Measurements from ENCODE around the gene ZNF133. TPM values are rescaled to one million over a fixed set of nuclear protein-coding genes. Genes with fewer than 3 reads are reported as not detected.
A peak's percentile ranks its signal among the peaks of the same experiment; 100 is the strongest.

The ZNF133 gene
- total and polyA plus RNA-seq, 2 experiments from 2014 or later, result 9.4 to 15.1 TPM

DNA sequence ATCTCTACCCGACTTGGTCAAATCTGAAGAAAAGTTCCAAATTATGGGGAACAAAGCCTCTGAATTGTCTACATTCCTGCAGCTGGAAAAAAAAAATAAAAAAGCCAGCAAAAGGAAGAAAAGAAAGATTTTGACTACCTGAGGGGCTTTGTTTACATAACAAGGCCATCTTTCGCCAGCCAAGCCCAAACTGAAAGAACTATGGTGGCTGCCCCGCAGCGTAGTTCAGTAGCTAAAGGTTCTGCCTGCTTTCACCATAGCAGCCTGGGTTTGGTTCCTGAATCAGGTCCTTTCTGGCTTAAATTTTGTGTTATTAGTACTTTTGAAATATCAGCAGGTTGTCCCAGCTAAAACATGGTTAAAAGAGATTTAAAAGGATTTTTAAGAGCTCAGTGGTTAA lies 35.4 kb downstream of the ZNF133 start:
- H3K27ac ChIP-seq (ENCODE audit: low read depth), result peak overlapping the region; percentile 91
- no peaks in the 10 kb centered on the region for H3K36me3 ChIP-seq (ENCODE audit: insufficient read depth)
- peaks cover 36% of the 10 kb centered on the region for H3K4me1 Mint-ChIP-seq
- peak overlapping the region; percentile 62 for H3K4me3 Mint-ChIP-seq
- H3K9me2 ChIP-seq (ENCODE audit: insufficient read depth), result no peaks in the 10 kb centered on the region
- H4K20me1 ChIP-seq (replicated peaks; ENCODE audit: insufficient read depth), result no peaks in the 10 kb centered on the region
- H3K4me2 ChIP-seq, result peak overlapping the region; percentile 71
- peaks cover 8% of the 10 kb centered on the region; the same call in 2 of the 3 replicates for H3K36me3 Mint-ChIP-seq (ENCODE audit: low read depth)
- peak overlapping the region; percentile 2; the same call in 1 of the 2 replicates for H2AFZ ChIP-seq
- peaks cover 5% of the 10 kb centered on the region for H3K27me3 Mint-ChIP-seq (ENCODE audit: insufficient read depth, low read depth, poor library complexity)
- H3K9me3 Mint-ChIP-seq, result peaks cover 12% of the 10 kb centered on the region; the same call in 2 of the 3 replicates
- H3K4me3 ChIP-seq, result peak overlapping the region; percentile 25
- H3K79me2 ChIP-seq (replicated peaks; ENCODE audit: insufficient read depth), result no peaks in the 10 kb centered on the region
- DNase-seq (ENCODE audit: low spot score) (peak; percentile 73), ATAC-seq (peak; percentile 99)
- H3F3A ChIP-seq (replicated peaks; ENCODE audit: low read depth), result no peaks in the 10 kb centered on the region
- TF ChIP-seq, protein P1, sequence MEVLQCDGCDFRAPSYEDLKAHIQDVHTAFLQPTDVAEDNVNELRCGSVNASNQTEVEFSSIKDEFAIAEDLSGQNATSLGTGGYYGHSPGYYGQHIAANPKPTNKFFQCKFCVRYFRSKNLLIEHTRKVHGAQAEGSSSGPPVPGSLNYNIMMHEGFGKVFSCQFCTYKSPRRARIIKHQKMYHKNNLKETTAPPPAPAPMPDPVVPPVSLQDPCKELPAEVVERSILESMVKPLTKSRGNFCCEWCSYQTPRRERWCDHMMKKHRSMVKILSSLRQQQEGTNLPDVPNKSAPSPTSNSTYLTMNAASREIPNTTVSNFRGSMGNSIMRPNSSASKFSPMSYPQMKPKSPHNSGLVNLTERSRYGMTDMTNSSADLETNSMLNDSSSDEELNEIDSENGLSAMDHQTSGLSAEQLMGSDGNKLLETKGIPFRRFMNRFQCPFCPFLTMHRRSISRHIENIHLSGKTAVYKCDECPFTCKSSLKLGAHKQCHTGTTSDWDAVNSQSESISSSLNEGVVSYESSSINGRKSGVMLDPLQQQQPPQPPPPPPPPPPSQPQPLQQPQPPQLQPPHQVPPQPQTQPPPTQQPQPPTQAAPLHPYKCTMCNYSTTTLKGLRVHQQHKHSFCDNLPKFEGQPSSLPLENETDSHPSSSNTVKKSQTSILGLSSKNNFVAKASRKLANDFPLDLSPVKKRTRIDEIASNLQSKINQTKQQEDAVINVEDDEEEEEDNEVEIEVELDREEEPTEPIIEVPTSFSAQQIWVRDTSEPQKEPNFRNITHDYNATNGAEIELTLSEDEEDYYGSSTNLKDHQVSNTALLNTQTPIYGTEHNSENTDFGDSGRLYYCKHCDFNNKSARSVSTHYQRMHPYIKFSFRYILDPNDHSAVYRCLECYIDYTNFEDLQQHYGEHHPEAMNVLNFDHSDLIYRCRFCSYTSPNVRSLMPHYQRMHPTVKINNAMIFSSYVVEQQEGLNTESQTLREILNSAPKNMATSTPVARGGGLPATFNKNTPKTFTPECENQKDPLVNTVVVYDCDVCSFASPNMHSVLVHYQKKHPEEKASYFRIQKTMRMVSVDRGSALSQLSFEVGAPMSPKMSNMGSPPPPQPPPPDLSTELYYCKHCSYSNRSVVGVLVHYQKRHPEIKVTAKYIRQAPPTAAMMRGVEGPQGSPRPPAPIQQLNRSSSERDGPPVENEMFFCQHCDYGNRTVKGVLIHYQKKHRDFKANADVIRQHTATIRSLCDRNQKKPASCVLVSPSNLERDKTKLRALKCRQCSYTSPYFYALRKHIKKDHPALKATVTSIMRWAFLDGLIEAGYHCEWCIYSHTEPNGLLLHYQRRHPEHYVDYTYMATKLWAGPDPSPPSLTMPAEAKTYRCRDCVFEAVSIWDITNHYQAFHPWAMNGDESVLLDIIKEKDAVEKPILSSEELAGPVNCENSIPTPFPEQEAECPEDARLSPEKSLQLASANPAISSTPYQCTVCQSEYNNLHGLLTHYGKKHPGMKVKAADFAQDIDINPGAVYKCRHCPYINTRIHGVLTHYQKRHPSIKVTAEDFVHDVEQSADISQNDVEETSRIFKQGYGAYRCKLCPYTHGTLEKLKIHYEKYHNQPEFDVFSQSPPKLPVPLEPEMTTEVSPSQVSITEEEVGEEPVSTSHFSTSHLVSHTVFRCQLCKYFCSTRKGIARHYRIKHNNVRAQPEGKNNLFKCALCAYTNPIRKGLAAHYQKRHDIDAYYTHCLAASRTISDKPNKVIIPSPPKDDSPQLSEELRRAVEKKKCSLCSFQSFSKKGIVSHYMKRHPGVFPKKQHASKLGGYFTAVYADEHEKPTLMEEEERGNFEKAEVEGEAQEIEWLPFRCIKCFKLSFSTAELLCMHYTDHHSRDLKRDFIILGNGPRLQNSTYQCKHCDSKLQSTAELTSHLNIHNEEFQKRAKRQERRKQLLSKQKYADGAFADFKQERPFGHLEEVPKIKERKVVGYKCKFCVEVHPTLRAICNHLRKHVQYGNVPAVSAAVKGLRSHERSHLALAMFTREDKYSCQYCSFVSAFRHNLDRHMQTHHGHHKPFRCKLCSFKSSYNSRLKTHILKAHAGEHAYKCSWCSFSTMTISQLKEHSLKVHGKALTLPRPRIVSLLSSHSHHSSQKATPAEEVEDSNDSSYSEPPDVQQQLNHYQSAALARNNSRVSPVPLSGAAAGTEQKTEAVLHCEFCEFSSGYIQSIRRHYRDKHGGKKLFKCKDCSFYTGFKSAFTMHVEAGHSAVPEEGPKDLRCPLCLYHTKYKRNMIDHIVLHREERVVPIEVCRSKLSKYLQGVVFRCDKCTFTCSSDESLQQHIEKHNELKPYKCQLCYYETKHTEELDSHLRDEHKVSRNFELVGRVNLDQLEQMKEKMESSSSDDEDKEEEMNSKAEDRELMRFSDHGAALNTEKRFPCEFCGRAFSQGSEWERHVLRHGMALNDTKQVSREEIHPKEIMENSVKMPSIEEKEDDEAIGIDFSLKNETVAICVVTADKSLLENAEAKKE (CRISPR knock-in tag; IDR thresholded peaks at IDR 0.05), result no peak
- no peak for TF ChIP-seq ZNF331 (CRISPR knock-in tag; IDR thresholded peaks at IDR 0.05; ENCODE audit: low read depth)
- TF ChIP-seq, protein P2, sequence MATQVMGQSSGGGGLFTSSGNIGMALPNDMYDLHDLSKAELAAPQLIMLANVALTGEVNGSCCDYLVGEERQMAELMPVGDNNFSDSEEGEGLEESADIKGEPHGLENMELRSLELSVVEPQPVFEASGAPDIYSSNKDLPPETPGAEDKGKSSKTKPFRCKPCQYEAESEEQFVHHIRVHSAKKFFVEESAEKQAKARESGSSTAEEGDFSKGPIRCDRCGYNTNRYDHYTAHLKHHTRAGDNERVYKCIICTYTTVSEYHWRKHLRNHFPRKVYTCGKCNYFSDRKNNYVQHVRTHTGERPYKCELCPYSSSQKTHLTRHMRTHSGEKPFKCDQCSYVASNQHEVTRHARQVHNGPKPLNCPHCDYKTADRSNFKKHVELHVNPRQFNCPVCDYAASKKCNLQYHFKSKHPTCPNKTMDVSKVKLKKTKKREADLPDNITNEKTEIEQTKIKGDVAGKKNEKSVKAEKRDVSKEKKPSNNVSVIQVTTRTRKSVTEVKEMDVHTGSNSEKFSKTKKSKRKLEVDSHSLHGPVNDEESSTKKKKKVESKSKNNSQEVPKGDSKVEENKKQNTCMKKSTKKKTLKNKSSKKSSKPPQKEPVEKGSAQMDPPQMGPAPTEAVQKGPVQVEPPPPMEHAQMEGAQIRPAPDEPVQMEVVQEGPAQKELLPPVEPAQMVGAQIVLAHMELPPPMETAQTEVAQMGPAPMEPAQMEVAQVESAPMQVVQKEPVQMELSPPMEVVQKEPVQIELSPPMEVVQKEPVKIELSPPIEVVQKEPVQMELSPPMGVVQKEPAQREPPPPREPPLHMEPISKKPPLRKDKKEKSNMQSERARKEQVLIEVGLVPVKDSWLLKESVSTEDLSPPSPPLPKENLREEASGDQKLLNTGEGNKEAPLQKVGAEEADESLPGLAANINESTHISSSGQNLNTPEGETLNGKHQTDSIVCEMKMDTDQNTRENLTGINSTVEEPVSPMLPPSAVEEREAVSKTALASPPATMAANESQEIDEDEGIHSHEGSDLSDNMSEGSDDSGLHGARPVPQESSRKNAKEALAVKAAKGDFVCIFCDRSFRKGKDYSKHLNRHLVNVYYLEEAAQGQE (IDR thresholded peaks at IDR 0.05; ENCODE audit: unreplicated experiment), result no peak
- TF ChIP-seq POLR2AphosphoS5 (IDR thresholded peaks at IDR 0.05; ENCODE audit: low read depth), result no peak
- TF ChIP-seq, protein P3, sequence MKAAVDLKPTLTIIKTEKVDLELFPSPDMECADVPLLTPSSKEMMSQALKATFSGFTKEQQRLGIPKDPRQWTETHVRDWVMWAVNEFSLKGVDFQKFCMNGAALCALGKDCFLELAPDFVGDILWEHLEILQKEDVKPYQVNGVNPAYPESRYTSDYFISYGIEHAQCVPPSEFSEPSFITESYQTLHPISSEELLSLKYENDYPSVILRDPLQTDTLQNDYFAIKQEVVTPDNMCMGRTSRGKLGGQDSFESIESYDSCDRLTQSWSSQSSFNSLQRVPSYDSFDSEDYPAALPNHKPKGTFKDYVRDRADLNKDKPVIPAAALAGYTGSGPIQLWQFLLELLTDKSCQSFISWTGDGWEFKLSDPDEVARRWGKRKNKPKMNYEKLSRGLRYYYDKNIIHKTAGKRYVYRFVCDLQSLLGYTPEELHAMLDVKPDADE (IDR thresholded peaks at IDR 0.05), result no peak
- TF ChIP-seq NANOG (IDR thresholded peaks at IDR 0.05; ENCODE audit: borderline replicate concordance), result no peak
- no peak for TF ChIP-seq EZH2 (IDR thresholded peaks at IDR 0.05; ENCODE audit: low read depth, unreplicated experiment)
- TF ChIP-seq STAT1 (IDR thresholded peaks at IDR 0.05; ENCODE audit: unreplicated experiment), result no peak
- no peak for TF ChIP-seq JUNB (IDR thresholded peaks at IDR 0.05; ENCODE audit: unreplicated experiment)
- TF ChIP-seq ZNF114 (CRISPR knock-in tag; IDR thresholded peaks at IDR 0.05), result no peak
- TF ChIP-seq EZH2phosphoT487 (IDR thresholded peaks at IDR 0.05; ENCODE audit: unreplicated experiment), result no peak
- TF ChIP-seq CREB1 (CRISPR knock-in tag; IDR thresholded peaks at IDR 0.05; ENCODE audit: low read depth), result no peak
- TF ChIP-seq, protein P4, sequence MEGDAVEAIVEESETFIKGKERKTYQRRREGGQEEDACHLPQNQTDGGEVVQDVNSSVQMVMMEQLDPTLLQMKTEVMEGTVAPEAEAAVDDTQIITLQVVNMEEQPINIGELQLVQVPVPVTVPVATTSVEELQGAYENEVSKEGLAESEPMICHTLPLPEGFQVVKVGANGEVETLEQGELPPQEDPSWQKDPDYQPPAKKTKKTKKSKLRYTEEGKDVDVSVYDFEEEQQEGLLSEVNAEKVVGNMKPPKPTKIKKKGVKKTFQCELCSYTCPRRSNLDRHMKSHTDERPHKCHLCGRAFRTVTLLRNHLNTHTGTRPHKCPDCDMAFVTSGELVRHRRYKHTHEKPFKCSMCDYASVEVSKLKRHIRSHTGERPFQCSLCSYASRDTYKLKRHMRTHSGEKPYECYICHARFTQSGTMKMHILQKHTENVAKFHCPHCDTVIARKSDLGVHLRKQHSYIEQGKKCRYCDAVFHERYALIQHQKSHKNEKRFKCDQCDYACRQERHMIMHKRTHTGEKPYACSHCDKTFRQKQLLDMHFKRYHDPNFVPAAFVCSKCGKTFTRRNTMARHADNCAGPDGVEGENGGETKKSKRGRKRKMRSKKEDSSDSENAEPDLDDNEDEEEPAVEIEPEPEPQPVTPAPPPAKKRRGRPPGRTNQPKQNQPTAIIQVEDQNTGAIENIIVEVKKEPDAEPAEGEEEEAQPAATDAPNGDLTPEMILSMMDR (conservative IDR thresholded peaks at IDR 0.05; ENCODE audit: low read depth in 2 of 2), result no peak
- H3K27me3 ChIP-seq (ENCODE audit: insufficient read depth), result no peaks in the 10 kb centered on the region
- H3K27ac Mint-ChIP-seq, result peak overlapping the region; percentile 98
- H3K4me1 ChIP-seq (ENCODE audit: insufficient read depth), result peaks cover 31% of the 10 kb centered on the region

All from GM23338 (cell line).